Activated effector memory CD4-positive, alpha-beta T cell treated with Interleukin-2 at 50 U/mL for 16 hours (primary cell): Measurements from ENCODE around the gene AGMO.
"Not testable (repeated sequence)": the region's sequence is repeated elsewhere in the genome, so short reads cannot be mapped to it uniquely, and the experiment has no call there.

Source experiments
- DNase-seq: peaks from one replicate; pipeline ENCODE4 v3.0.0-alpha.2; 2020

The AGMO gene

DNA sequence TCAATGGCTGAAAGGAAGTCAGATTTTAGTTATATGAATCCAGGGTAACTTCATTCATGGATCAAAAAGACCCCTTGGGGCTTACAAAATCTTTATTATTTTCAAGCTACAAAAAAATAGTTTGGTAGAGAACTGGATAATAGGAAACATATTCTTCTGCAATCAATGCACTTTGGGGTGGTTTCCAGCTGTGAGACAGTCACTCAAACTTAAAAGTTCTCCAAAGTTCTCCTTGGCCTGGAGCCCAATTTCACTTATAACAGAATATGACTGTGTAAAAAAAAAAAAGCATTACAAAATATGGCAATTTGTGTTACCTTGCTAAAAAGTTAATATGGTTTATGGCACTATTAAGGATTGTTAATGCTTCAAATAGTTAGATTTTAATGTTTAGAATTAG, 255.5 kb downstream of the AGMO start:
- DNase-seq, result no peak

DNA sequence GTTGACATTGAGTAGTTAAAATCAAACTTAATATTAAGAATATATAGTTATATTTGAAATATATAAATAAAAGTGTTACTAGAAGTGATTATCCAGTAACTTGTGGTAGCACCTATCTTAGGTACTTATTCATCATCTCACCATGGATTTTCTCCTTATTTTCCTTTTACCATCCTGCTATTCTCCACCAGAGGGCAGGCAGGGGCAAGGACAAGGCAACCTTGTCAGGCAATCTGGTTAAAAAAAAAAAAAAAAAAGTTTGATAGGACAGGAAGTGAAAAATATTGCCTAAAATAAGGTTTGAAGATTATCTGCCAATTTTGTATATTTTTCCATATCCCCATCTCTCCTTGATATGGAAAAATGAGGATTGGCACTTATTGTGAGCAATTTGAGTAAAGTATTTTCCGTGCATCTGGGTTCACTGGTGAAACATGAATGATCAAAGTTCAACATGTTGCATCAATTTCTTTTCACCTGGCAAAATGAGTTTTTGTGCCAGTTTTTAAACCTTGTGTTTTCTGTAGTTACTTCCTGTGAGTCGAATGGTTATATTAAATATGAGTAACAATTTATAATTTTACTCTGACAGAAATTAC, 256.7 kb downstream of the AGMO start:
- DNase-seq, result no peak

DNA sequence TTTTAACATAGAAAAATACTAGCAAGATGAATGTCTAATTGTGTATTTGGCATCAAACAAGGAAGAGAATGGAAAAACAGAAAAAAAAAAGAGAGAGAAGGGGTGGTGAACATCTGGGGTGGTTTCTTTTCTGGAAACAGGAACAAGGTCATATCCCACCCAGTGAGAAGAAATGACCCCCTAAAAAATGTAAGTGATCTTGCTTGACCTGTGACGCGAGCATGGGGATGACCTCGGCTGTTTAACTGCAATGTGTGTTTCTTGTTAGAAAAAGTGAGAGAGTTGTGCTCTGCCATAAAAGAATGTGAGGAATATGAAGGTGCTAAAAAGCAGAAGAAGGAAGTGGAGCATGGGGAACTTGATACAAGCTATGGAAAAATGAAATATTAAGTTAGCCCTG, 258.5 kb downstream of the AGMO start:
- DNase-seq, result no peak

DNA sequence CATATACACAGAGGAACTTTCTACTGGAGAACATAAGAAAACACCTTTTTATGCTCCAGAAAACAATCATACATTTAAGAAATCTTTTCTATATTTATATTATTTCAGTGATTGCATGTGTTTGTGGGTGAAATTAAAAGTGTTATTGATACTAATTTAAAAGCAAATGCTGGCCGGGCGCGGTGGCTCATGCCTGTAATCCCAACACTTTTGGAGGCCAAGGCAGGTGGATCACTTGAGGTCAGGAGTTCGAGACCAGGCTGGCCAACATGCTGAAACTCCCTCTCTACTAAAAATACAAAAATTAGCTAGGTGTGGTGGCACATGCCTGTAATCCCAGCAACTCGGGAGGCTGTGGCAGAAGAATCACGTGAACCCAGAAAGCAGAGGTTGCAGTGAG, 260.8 kb downstream of the AGMO start:
- not testable (repeated sequence) for DNase-seq

DNA sequence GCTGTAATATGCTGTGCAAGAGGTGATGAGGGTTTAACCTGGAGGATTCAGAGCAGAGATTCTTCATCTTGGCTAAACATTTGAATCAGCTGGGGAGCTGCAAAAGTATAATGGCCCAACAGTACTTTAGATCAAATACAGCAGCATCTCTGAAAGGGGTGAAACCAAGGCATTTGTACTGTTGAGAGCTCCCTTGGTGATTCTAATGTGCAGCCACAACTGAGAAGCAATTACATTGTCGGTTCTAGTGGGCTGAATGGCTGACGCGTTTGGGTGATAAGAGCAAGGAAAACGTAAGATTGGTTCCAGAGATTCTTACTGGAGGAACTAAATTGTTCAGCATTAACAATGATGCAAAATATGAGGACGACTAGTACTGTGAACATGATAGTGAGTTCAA, 269.7 kb downstream of the AGMO start:
- DNase-seq, result no peak

DNA sequence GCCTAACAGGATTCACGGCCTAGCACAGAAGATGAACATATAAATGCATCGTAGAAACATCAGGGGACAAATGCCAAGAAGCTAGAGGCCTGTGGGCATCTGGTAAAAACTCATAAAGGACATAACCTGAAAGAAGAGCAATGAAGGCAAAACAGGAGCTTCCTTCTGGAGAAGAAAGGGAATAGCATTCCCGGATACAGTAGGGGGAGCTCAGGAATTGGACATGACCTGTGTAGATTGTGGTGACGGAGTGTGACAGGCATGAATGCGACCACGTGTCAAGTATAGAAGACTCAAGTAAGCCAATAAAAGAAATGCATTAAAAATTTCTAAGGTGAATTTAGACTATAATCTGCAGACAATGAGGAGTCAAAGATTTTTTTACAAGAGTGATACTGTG, 270.1 kb downstream of the AGMO start:
- DNase-seq, result no peak

DNA sequence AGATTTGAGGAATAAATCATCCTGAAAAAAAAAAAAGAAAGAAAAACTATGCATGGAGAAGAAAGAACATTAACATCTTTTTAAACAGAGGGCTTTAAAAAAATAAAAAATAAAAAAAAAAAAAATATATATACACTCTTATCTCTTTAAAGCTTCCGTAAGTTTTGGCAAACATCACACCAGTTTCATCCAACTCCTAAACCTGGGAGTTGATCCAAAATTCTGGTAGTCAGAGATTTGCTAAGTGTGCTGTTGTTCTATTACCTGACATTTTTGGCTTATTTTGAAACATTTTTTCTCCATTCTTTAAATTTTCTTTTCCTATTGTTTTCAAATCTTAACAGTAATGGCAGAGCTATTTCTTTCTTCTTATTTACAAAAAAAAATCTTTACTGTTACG, 273.1 kb downstream of the AGMO start:
- no peak for DNase-seq

DNA sequence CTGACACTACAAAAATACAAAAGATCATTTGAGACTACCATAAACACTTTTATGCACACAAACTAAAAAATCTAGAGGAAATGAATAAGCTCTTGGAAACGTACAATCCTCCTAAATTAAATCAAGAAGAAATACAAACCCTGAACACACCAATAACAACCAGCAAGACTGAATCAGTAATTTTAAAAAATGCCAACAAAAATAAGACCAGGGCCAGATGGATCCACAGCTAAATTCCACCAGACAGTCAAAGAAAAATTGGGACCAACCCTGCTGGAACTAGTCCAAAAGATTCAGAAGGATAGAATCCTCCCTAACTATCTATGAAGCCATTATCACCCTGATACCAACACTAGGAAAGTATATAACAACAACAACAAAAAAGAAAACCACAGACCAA, 277.4 kb downstream of the AGMO start:
- DNase-seq, result no peak

DNA sequence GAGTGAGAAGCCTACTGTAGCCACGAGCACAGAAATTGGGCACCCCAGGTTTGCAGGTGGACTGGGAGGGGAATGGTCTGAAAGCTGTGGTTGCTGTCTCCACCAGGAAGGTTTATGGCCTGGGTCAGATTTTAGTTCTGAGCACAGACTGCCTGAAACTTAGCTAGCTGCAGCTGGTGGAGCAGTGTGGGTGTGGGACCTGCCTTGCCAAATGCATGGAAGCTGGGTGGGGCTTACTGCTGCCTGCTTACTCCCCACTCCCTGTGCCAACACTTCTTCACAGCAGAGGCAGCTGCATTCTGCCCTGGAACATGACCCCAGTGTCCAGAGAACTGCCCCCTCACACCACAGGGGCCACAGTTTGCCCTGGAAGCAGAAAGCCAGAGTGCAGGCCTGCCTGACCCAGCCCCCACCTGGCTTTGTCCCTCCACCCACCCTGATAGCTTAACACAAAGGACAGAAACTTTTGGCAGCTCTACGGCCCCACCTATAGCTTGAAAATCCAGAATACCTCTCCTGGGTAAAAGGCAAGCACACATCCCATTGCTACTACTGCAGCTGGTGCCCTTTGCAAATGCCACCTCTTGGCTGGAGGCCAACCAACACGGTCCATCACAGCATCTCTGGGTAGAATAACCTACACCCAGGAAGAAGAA, 281.6 kb downstream of the AGMO start:
- DNase-seq, result no peak

DNA sequence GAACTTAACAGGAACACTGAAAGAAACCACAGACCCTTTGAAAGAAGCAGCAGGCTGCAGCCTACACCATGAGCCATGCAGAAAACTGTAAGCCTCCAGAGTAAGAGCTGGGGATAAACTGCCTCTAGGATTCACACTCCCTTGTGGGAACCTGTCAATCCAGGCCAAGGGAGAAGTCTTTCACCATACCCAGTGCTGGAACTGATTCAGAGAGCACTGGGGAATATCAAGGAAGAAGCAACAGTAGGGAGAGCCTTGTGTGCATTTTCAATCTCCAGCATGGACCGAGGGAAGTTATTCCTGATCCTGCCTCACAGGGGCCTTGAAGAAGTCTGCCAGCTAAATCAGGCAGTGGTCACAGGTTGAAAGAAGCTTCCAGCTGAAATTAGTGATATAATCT, 282.2 kb downstream of the AGMO start:
- no peak for DNase-seq

DNA sequence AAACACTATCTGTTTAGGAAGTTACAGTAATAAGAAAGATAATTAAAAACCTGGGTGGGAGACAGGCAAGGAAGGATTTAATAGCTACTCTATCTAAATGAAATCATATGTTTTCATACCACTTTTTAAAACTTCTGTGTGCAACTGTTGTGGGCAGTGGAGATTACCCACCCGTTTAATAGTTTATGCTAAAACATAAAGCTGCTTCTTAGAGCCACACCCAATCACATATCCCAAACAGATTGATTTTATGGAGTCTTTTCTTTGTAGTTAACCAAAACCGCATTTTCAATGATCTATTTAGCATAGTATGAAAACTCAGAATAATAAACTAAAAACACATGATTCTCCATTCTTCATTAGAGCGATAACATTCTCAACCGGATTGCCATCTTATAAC, 304.1 kb downstream of the AGMO start:
- no peak for DNase-seq

DNA sequence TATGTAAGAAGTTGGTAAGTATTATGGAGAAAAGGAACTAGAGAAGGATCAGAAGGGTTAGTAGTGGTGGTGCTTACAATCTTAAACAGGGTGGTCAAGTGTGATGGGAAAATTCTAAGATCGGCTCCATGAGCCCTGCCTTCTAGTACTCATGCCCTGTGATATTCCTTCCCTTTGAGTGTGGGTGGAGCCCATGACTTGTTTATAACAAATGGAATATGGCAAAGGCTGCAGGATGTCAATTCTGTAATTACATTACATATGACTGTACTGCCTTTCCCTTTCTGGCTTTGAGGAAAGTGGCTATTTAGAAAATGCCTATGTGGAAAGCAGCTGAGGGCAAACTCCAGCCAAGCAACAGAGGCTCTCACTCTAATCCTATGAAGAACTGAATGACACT, 309.6 kb downstream of the AGMO start:
- DNase-seq, result no peak

DNA sequence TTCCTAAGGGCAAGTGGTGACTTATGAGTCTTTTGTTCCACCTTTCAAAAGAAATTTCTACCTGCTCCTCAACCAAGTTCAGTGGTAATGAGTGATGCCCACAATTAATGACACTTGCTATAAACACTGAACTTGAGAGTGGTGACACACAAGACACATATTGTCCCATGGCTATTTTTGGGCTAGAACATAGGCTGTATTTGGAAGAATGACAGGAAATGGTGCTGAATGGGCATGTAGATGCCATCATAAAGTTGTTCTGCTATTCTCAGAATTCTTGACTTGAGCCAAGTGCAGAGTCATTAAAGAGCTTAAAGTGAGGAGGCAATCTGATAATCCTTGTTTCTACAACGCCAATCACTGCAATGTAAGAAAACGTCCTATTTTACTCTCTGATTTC, 313.3 kb downstream of the AGMO start:
- DNase-seq, result no peak

DNA sequence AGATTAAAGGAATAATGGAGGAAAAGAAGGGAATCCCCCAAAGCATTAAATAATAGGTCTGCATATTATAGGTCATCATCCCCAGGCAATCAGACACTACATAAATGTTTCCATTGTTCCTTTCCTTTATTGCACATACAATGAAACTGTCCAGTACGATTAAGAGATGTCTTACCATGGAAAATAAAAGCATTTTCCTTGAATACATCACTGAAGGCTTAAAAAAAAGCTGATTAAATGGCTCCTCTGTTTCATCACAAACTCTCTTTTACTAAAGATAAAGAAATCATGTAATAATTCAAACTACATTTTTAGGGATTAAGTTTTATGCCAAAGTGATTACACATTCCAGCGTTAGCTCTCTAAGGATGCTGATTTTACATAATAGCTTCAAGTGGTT, 316.0 kb downstream of the AGMO start:
- DNase-seq, result no peak

DNA sequence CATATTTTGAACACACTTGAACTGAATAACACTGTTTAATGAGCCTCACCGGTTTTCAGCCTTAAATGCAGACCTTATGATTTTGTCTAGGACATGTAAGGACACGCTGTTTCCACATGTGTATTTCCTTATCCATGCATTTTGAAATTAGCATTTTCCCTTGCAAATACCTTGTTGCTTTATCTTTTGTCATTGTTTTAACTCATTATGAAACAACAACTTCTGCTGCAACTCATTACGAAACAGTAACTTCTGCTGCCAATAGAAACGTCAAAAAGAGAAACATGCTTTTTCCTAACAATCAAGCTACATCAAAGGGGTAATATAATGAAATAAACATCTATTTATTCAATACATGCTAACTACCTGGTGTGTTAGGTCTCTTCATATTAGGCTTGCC, 322.0 kb downstream of the AGMO start:
- no peak for DNase-seq

DNA sequence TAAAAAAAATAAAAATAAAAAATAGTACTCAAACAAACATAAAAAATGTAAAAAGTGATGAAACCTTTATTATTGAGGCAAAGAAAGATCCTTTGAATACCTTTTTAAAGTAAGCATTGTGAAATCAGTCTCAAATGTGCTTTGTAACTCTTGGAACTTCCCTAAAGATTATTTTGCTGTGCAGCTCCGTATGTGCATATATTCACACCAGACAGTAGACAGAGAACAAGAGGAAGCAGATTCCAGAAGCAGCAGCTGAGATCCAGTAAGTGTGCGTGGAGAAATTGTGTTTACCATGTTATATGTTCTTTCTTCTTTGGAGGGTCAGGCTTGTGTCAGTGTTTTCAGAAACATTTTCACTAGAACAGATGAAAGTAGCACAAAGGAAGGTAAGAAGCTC, 324.9 kb downstream of the AGMO start:
- DNase-seq, result no peak

DNA sequence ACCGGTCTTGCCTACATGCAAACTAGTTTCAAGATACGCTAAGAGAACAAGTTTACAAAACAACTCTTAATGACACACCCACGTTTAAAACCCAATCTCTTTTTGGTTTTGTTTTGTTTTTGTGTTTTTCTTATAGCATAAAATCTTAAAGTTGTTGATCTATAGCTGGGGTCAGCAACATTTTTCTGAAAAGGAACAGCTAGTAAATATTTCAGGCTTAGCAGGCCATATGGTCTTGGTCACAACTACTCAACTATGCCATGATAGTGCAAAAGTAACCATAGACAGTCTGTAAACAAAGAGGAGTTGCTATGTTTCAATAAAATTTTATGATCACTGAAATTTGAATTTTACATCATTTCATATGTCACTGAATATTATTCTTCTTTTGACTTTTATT, 327.4 kb downstream of the AGMO start:
- no peak for DNase-seq

DNA sequence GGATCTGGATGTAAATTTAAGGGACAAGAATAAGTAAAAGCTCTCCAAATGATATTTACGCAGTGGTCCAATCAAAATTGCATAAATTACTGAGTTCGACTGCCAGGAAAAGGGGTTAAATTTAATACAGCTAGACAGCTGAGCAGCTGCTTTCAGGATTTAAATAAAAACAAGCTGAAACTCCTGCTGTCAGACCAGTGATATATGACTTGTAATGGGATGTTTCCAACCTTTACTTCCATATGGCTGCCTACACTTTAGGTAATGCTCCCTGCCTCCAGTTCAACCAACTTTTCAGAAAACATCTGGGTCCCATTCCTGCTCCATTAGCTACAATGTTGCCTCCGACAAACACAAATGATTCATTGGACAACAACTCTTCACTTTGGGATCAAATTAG, 333.0 kb downstream of the AGMO start:
- no peak for DNase-seq

DNA sequence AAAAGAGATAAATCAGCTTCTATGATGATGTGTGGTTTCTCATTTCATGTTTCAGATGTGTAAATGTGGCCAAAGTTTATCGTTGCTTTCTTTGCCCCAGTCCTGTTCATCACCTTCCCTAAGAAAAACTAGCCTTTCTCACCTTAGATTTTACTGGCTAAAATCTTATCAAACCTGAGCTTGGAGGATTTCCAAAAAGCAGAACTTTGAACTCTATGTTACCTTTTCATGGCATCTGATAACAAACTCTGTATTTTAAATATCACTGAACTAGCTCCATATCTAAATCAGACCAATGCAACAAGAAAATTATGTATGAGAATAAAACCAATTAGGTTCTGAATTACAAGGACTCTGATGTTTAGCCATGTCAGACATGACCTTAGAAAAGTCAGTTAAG, 335.8 kb downstream of the AGMO start:
- DNase-seq, result no peak

DNA sequence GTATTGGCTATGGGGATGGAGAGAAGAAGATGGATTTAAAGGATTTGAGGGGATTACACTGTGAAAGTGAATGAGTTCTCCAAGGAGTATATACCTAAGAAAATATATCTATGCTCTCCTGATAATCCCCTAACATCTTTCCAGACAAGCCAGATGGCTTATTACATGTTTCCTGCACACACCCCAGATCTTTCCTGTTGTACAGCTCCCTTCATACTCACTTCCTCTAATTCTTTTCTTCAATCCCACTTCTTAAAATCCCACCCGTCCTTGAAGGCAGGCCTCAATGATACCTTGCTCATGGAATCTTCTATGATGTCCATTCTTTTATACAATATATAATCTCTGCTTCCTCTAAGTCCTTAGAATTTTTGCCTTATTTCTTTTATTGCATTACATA, 342.1 kb downstream of the AGMO start:
- no peak for DNase-seq

DNA sequence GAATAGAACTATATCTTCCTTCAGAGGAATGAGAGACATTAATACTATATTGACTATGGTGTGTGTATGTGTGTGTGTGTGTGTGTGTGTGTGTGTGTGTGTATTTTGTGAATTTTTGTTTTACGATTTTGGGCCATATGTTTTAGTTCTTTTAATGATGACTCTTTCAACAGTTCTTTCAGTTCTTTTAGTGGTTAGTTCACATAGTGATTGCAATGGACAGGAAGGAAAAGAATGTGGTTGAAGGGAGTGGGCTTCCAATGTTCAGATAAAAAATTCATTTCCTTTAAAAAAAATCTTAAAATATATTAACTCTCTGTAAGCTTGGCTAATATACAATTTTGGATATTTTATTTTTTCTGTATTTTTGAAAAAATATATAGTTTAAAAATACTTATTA, 343.6 kb downstream of the AGMO start:
- DNase-seq, result no peak

DNA sequence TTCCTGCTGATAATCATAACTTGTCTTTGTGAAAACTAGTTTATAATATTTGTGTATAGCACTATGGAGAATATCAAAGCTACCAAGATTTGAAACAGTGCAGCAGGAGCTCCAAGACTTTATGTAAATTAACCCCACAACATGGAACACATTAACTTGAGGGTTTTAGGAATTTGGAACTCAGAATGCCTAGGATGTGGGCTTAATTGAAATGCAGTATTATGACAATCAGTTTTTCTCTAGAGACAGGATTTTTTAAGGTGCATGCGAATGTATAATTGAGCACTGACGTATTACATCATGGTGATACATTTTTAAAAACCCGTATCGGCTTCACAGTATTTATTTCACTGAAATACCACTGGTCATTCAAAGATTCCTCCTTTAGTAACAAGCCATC, 346.2 kb downstream of the AGMO start:
- DNase-seq, result no peak

DNA sequence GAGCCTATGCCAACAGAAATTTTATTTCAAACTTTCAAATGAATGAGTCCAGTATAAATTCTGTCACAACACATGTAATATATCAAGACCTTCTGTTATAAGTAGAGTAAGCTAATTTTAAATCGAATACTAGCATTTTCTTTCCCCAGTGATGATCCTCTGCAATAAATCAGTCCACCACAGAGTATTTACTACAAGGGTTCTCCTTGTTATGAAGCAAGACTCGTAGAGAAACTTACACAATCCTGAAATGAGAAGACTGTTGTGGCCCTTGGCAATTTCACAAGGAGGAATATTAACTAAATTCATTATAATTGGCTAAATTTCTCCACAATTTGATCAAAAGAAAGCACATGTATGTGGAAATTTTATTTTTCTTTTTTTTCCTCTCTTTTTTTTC, 346.8 kb downstream of the AGMO start:
- DNase-seq, result no peak

DNA sequence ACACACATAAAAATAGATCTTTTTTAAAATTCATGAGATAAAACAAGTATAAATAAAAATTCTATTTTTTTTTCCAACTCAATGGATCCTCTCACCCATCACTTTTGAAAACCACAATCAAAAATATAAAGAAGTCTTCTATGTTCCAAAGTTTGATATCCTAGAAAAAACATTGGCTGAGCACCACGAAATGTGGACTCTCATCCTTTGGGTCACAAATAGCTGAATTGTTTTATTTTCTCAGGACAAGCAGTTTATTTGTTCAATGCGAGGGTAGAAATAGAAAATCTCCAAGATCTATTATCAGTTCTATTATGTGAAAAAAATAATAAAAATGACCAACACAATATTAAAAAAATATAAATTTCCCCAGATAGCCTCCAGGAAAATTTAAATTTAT, 348.7 kb downstream of the AGMO start:
- no peak for DNase-seq

DNA sequence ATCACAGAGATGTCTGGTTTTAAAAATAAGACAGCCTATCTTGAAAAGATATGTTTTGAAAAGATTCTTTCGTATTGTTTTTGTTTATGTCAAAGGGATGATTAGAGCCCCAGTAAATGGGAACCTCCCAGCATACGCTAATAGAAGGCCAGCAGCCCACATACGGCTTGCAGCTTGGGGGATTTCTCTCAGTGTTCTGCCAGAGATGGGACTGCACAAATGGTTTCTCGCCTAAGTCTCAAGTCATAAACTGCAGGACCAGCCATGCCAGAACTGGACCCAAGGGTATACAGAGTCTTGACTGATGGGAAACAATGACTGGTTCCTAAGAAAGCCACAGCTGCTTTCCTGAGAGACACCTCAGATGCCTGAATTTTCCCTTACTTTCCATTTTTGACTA, 352.4 kb downstream of the AGMO start:
- no peak for DNase-seq

DNA sequence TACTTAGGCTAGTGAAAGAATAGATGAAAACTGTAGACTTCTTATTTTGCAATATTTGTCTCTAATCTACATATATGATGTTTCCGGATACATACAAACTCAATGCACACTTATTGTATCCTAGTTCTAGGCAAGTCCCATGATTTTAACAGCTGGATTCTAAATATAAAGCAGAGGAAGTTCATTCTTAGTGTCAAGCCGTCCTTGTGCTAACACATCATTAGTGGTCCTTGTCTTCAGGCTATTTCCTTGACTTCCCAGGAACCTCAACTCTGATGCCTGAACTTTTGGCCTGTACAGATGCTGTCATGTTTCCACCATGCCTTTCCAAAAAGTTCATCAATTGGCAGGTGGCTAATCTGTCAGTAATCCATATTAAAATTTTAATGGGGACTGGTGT, 357.4 kb downstream of the AGMO start:
- no peak for DNase-seq
